Measurements from ENCODE around the gene TM7SF3.

DNA sequence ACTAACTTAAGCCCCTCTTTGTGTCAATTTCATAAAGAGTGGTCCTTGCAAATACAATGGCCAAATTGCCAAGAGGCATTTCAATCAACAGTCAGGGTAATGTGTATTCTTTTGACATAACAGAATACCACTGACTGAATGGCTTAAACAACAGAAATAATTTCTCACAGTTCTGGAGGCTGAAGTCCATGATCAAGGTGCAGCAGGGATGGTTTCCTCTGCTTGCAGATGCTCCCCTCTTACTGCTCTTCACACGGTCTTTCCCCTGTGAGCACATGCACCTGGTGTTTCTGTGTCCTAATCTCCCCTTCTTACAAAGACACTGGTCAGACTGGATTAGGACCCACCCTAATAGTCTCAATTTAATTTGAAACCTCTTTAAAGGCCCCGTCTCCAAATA lies 44.0 kb downstream of the TM7SF3 start:
- TF ChIP-seq YY1 (IDR thresholded peaks at IDR 0.05; ENCODE audit: insufficient read depth, insufficient read length) (no peak), ZNF274 (IDR thresholded peaks at IDR 0.05; ENCODE audit: low read depth, low read length) (no peak)

Data from NT2/D1 (cell line).